Liver (tissue), 9 donors: Measurements from ENCODE around the gene PDE9A. TPM values are rescaled to one million over a fixed set of nuclear protein-coding genes. Genes with fewer than 3 reads are reported as not detected.

Source experiments
- DNase-seq: peaks from one replicate; pipeline ENCODE4 v3.0.0-alpha.2; 2017; ENCODE audit warnings: low spot score
- H3K27ac ChIP-seq, 2 donors: one replicate each; pipeline ENCODE4 v1.7.0; 2013; ENCODE audit warnings: inconsistent platforms in 2 of 2, low read length in 2 of 2, control low read depth in 1 of 2, low read depth in 1 of 2, mild to moderate bottlenecking in 1 of 2
- H3K27me3 ChIP-seq, 4 donors: one replicate each; pipeline versions ENCODE4 v1.6.1 to v1.7.0; 2013; ENCODE audit warnings: low read length in 3 of 4, inconsistent platforms in 1 of 4, mild to moderate bottlenecking in 1 of 4, moderate library complexity in 1 of 4; ENCODE audit not compliant: control insufficient read depth in 4 of 4, insufficient read depth in 4 of 4
- H3K36me3 ChIP-seq, 4 donors: one replicate each; pipeline versions ENCODE4 v1.6.1 to v1.7.0; 2013; ENCODE audit warnings: low read length in 3 of 4, mild to moderate bottlenecking in 3 of 4, low read depth in 1 of 4, moderate library complexity in 1 of 4; ENCODE audit not compliant: control insufficient read depth in 4 of 4, insufficient read depth in 3 of 4
- H3K4me1 ChIP-seq, 4 donors: one replicate each; pipeline versions ENCODE4 v1.6.1 to v1.7.0; 2013; ENCODE audit warnings: low read length in 3 of 4, mild to moderate bottlenecking in 3 of 4, moderate library complexity in 1 of 4; ENCODE audit not compliant: control insufficient read depth in 4 of 4, insufficient read depth in 4 of 4
- H3K4me3 ChIP-seq, 3 donors: one replicate each; pipeline versions ENCODE4 v1.6.1 to v1.7.0; 2013; ENCODE audit warnings: low read length in 3 of 3, control low read depth in 1 of 3, low read depth in 1 of 3, mild to moderate bottlenecking in 1 of 3
- H3K9ac ChIP-seq, 2 donors: one replicate each; pipeline ENCODE4 v1.7.0; 2013; ENCODE audit warnings: low read length in 2 of 2, mild to moderate bottlenecking in 2 of 2, moderate library complexity in 2 of 2, control low read depth in 1 of 2, low read depth in 1 of 2
- H3K9me3 ChIP-seq, 4 donors: one replicate each; pipeline versions ENCODE4 v1.6.1 to v1.7.0; 2013; ENCODE audit warnings: low read length in 3 of 4; ENCODE audit not compliant: control insufficient read depth in 4 of 4
- ATF3 ChIP-seq: IDR thresholded peaks from 2 replicates; pipeline ENCODE4 v1.6.1; 2016; ENCODE audit warnings: antibody characterized with exemption
- CTCF ChIP-seq: fragments of 150-350 bp; IDR thresholded peaks from 2 replicates; pipeline ENCODE4 v1.5.1; 2017; ENCODE audit warnings: improper control_type of control experiment, low read depth, low read length; ENCODE audit not compliant: missing input control
- EGR1 ChIP-seq, 2 donors: IDR thresholded peaks; 2 replicates each; pipeline ENCODE4 v1.6.1; 2016 to 2018; ENCODE audit warnings: antibody characterized with exemption in 2 of 2, low read depth in 2 of 2
- FOXA1 ChIP-seq: IDR thresholded peaks from 2 replicates; pipeline ENCODE4 v1.6.1; 2016; ENCODE audit warnings: antibody characterized with exemption
- FOXA2 ChIP-seq: IDR thresholded peaks from 2 replicates; pipeline ENCODE4 v1.6.1; 2016; ENCODE audit warnings: antibody characterized with exemption
- GABPA ChIP-seq, 2 donors: IDR thresholded peaks in 1 of 2; conservative IDR thresholded peaks in 1 of 2; 2 replicates each; pipeline ENCODE4 v1.6.1; 2016; ENCODE audit warnings: antibody characterized with exemption in 2 of 2, mild to moderate bottlenecking in 1 of 2, moderate library complexity in 1 of 2
- HNF4A ChIP-seq, 2 donors: conservative IDR thresholded peaks; 2 replicates each; pipeline ENCODE4 v1.6.1; 2016; ENCODE audit warnings: antibody characterized with exemption in 2 of 2, mild to moderate bottlenecking in 2 of 2
- HNF4G ChIP-seq: IDR thresholded peaks from 2 replicates; pipeline ENCODE4 v1.6.1; 2016; ENCODE audit warnings: antibody characterized with exemption
- JUND ChIP-seq, 2 donors: IDR thresholded peaks; 2 replicates each; pipeline ENCODE4 v1.6.1; 2016; ENCODE audit warnings: antibody characterized with exemption in 2 of 2
- MAX ChIP-seq: IDR thresholded peaks from 2 replicates; pipeline ENCODE4 v1.6.1; 2016; ENCODE audit warnings: antibody characterized with exemption
- NR2F2 ChIP-seq: IDR thresholded peaks from 2 replicates; pipeline ENCODE4 v1.6.1; 2016; ENCODE audit warnings: antibody characterized with exemption
- RAD21 ChIP-seq, 2 donors: IDR thresholded peaks; 2 replicates each; pipeline ENCODE4 v1.6.1; 2016; ENCODE audit warnings: antibody characterized with exemption in 2 of 2, mild to moderate bottlenecking in 2 of 2
- REST ChIP-seq: IDR thresholded peaks from 2 replicates; pipeline ENCODE4 v1.6.1; 2016; ENCODE audit warnings: antibody characterized with exemption, mild to moderate bottlenecking
- RXRA ChIP-seq, 2 donors: IDR thresholded peaks; 2 replicates each; pipeline ENCODE4 v1.6.1; 2017 to 2018; ENCODE audit warnings: antibody characterized with exemption in 2 of 2, mild to moderate bottlenecking in 1 of 2
- SP1 ChIP-seq: IDR thresholded peaks from 2 replicates; pipeline ENCODE4 v1.6.1; 2018; ENCODE audit warnings: antibody characterized with exemption, mild to moderate bottlenecking
- TAF1 ChIP-seq: conservative IDR thresholded peaks from 2 replicates; pipeline ENCODE4 v1.6.1; 2016; ENCODE audit warnings: antibody characterized with exemption, mild to moderate bottlenecking
- YY1 ChIP-seq: IDR thresholded peaks from 2 replicates; pipeline ENCODE4 v1.6.1; 2016; ENCODE audit warnings: antibody characterized with exemption, mild to moderate bottlenecking
- ZBTB33 ChIP-seq: IDR thresholded peaks from 2 replicates; pipeline ENCODE4 v1.6.1; 2016; ENCODE audit warnings: antibody characterized with exemption
- WGBS: extraction: QIAGEN DNeasy Blood & Tissue Kit; methylation state at CpG from one replicate; pipeline ENCODE4 v1.1.7; 2013; 5-methylcytosine and 5-hydroxymethylcytosine counted together
- polyA plus RNA-seq, 2 donors: library from polyadenylated mRNA; stranded (reverse) in 1 of 2; unstranded in 1 of 2; fragments of 200-250 nt in 1 of 2; fragments of >200 nt in 1 of 2; fragmentation: Nextera tagmentation in 1 of 2; extraction: Ambion mirVana in 1 of 2; gene quantifications; one replicate each; pipeline versions ENCODE4 v1.2.1 to v1.2.3, GENCODE V29; 2013 to 2015
- total RNA-seq, 2 donors: library from RNA; depleted of rRNA; stranded (reverse); fragments of >200 nt; gene quantifications; one replicate each; pipeline ENCODE4 v1.2.3, GENCODE V29; 2014
- donor health status: healthy.
- donor health status: healthy.
- donor health status: healthy.
- donor health status: healthy.
- donor health status: healthy.

PDE9A gene
- total and polyA plus RNA-seq, 4 donors: 1.5 to 4.2 (median 2.7) TPM

GRCh38 chr21:42645211-42646075 is 8.0 kb upstream of the PDE9A start:
- Histone ChIP-seq H3K4me3 (no peak overlapping the region), H3K9ac (no peak overlapping the region), H3K36me3 (no peaks in the 10 kb centered on the region), H3K27ac (no peak overlapping the region), H3K27me3 (no peaks in the 10 kb centered on the region), H3K9me3 (no peaks in the 10 kb centered on the region), H3K4me1 (no peaks in the 10 kb centered on the region)
- 90% methylated on average over 28 of the region's 28 CpGs for whole genome bisulfite sequencing
- no peak for DNase-seq
- TF ChIP-seq MAX (no peak), ZBTB33 (no peak), SP1 (no peak), YY1 (no peak), FOXA1 (no peak), NR2F2 (no peak), EGR1 (IDR thresholded peaks at IDR 0.05; ENCODE audit: low read depth in 2 of 2) (no peak), REST (no peak), HNF4G (no peak), RAD21 (IDR thresholded peaks at IDR 0.05) (no peak), JUND (IDR thresholded peaks at IDR 0.05) (no peak), FOXA2 (no peak), RXRA (IDR thresholded peaks at IDR 0.05) (no peak), HNF4A (conservative IDR thresholded peaks at IDR 0.05) (no peak), TAF1 (no peak), CTCF (no peak), GABPA (IDR thresholded peaks at IDR 0.05 in 1 of 2, conservative IDR thresholded peaks at IDR 0.05 in 1 of 2) (no peak), ATF3 (no peak)
